SKM-1 treated with dmso at 0.1 percent for 144 hours (cell line): Measurements from ENCODE around the gene GTF2IRD1.
"Not testable (repeated sequence)": the region's sequence is repeated elsewhere in the genome, so short reads cannot be mapped to it uniquely, and the experiment has no call there.

Source experiments
- DNase-seq: peaks from one replicate; lab custom pipeline; 2025; ENCODE audit not compliant: unreplicated experiment; lab: John Stamatoyannopoulos, UW

The GTF2IRD1 gene

GRCh38 chr7:74467876-74468275, 14.2 kb downstream of the GTF2IRD1 start:
- no peak for DNase-seq

DNA sequence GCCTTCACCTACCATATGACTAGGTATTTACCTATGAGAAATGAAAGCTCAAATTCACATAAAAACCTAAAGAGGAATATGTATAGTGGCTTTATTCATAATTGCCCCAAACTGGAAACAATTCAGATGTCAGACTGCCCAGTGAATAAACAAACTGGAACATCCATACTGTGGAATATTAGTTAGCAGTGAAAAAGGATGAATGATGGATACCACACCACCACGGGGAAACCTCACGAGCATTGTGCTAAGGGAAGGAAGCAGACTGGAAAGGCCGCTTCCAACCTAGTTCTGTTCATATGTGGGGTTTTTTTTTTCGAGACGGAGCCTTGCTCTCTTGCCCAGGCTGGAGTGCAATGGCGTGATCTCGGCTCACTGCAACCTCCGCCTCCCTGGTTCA, 16.8 kb downstream of the GTF2IRD1 start:
- DNase-seq, result no peak

DNA sequence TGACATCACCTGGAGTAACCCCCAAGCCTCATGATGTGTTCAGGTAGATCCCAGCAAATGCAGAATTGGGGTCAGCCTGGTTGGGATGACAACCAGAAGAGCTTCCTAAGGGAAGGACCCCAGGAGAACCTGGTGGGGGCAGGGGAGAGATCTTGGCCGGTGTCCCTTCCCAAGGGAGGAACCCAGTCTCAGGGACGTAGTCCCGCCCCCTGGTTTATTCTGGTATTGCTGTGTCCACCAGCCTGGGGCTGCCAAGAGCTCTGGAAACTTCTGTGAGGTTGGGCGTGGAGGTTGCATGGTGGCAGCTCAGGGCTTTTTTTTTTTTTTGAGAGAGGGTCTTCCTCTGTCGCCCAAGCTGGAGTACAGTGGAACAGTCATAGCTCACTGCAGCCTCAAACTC, 19.4 kb downstream of the GTF2IRD1 start:
- DNase-seq, result no peak

- no peak for DNase-seq
Measured at GRCh38 chr7:74474271-74474865, 20.7 kb downstream of the GTF2IRD1 start.

GRCh38 chr7:74475243-74475986, 21.7 kb downstream of the GTF2IRD1 start:
- no peak for DNase-seq

DNA sequence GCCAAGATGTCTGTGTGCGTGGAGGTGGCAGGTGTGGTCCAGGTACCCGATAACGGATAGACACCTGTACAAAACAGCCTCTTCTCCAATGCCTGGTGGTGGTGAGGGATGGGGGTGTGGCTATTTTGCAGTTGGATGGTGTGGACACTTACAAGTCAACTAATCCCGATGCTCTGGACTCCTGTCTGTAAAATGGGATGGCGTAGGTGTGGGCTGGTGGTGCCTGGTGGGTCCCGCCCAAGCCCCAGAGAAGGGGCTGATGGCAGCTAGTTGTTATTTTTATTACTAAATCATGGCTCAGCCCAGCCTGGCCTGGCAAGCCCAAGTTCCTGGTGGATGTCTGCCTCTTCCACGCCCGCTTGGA, 22.3 kb downstream of the GTF2IRD1 start:
- DNase-seq, result no peak

DNA sequence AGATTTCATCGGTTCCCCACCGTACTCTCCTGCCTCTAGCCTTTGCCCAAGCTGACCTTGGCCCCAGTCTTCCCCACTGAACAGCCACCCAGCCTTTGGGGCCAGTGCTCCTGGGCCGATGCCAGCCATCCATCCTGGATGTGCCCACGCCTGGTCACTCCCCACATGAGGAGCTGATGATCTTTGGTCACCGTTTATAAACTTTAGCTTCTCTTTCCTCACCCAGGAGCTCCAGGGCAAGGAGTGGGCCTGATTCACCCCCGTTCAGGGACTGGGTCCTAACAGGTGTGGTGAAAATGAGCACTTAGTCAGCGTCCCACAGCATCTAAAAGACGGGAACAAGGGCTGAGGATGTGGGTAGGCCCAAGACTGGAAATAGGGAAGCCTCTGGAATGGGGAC, 22.9 kb downstream of the GTF2IRD1 start:
- DNase-seq, result no peak

GRCh38 chr7:74478671-74479065, 25.0 kb downstream of the GTF2IRD1 start:
- DNase-seq, result no peak

DNA sequence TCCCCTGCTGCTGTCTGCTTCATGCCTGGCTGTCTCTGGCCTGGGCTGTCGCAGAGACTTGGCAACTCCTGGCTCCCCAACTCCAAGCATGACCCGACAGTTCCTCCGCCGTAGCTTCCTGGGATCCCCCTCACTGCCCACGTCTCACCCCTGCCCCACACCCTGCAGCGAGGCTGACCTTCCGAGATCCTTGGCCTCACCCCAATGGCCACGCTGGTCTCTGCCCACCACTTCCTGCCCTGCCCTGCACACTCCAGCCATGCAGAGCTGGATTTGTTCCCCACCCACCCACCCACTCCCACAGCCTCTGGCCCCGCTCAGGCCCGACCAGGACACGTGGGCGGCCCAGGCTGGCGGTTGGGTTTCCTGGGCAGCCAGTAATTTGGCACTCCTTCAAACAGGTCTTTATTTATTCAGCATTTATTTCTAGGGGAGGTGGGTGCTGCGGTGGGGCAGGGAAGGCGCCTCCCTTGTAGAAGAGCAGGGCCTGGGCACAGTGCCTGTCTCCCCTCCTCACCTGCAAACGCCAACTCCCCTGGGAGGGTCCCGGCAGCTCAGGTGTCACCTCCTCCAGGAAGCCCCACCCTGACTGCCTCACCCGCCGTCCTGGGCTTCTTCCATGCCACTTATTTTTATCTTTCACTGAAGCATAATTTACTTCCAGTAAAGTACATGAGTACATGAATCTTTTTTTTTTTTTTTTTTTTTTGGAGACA, 25.5 kb downstream of the GTF2IRD1 start:
- DNase-seq, result no peak

GRCh38 chr7:74479961-74480829, 26.5 kb downstream of the GTF2IRD1 start:
- no peak for DNase-seq

- no peak for DNase-seq
Measured at GRCh38 chr7:74480861-74481417, 27.2 kb downstream of the GTF2IRD1 start.

DNA sequence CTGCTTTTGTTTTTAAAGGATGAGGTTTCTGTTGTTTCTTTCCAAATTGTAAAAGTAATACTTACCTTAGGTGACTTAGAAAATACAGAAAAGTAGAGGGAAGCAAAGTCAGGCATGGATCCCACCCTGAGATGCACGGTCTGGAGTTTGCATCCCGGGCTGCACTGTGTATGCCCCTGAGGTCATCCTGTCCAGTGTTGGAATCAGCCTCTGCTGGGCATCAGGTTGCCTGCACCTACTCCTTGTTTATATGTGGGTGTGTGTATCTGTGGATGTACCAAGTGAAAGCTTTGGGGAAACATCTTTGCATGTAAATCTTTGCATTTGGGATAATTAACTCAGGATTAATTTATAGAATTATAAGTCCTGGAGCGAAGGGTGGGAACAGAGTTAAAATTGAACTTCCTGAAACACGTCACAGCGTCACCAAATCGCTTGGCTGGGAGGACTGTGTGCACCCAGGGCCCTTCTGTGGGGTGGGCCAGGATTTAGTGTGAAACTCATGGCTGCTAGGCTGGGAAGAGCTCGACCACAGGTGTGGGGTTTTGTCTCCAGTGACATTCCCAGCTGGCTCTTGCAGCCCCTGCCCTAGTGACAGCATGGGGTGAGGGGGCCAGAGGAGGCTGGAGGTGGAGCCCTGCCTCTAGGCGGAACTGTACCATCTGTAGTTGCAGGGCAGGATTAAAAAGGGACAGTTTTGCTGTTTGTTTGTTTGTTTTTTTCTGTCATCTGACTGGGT, 27.9 kb downstream of the GTF2IRD1 start:
- no peak for DNase-seq

GRCh38 chr7:74482197-74482467, 28.4 kb downstream of the GTF2IRD1 start:
- no peak for DNase-seq

DNA sequence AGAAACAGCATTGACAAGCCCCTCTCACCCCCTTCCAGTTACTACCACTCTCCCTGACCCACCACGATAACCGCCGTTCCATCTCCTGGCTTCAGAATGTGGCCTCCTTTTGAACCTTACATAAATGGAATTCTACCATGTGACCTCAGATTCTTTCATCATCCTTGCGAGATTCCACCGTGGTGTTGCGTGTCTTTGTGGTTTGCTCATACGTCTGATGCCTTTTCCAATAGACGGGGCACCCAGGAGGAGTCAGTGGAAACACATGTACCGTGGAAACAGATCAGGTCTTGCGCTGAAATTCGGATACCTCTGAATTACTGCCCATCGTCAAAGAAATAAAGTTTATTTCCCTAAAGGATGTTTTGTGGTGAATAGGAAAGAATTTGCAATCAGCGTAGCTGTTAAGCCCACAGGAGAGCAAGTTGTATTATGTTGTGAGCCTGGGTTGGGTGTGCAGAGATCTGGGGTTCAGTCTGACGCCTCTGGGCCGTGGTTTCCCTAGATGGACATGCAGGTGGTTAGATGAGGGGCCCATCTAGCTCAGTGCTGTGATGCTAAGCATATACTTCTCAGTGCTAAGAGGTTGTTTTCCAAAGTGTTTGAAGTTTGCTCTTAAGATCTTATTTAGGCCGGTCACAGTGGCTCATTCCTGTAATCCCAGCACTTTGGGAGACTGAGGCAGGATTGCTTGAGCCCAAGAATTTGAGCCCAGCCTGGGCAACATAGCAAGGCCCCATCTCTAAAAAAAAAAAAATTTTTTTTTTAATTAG, 29.1 kb downstream of the GTF2IRD1 start:
- peak; percentile 86 for DNase-seq

DNA sequence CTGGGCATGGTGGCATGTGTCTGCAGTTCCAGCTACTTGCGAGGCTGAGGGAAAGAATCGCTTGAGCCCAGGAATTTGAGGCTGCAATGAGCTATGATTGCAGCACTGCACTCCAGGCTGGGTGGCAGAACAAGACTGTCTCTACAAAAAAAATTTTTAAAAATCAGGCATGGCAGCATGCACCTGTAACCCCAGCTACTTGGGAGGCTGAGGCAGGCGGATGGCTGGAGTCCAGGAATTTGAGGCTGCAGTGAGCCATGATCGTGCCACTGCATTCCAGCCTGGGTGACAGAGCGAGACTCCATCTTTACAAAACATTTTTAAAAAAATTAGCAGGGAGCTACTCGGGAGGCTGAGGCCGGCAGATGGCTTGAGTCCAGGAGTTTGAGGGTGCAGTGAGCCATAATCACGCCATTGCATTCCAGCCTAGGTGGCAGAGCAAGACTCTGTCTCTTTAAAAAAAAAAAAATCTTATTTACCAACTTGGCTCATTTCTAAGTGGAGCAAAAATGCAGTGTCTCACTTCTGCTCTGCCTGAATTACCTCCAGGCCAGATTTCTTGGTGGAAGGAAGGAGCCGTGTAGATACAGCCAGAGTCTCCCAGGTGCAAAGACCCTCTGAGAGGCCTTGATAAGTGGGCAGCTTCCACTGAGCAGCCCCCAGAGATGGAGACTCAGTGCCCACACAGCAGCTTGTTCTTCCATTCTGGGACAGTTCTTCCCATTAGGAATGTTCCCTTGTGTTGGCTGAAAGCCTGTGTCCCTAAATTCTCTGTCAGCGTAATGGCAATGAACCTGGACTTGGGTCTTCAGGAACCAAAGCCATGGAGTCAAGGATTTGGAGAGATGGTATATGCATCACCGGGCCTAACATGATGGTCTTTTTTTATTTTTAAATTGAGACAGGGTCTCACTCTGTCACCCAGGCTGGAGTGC, 30.0 kb downstream of the GTF2IRD1 start:
- DNase-seq, result no peak

DNA sequence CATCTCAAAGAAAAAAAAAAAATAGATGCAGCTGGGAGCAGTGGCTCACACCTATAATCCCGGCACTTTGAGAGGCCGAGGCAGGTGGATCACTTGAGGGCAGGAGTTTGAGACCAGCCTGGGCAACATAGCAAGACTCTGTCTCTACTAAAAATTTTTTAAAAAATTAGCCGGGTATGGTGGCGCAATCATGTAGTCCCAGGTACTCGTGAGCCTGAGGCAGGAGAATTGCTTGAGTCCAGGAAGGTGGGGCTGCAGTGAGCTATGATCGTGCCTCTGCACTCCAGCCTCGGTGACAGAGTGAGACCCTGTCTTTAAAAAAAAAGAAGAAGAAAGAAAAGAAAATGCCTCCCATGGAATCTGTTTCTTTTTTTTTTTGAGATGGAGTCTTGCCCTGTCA, 31.9 kb downstream of the GTF2IRD1 start:
- no peak for DNase-seq

DNA sequence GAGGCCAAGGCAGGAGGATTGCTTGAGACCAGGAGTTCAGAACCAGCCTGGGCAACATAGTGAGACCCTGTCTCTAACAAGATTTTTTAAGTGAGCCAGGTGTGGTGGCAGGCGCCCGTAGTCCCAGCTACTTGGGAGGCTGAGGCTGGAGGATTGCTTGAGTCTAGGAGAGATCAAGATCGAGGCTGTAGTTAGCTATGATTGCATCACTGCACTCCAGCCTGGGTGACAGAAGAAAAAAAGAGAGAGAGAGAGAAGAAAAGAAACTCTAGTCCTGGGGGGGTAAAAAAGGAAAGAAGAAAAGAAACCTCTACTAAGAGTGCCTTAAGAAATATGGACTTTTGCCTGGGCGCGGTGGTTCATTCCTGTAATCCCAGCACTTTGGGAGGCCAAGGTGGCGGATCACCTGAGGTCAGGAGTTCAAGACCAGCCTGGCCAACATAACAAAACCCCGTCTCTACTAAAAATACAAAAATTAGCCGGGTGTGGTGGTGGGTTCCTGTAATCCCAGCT, 34.9 kb downstream of the GTF2IRD1 start:
- not testable (repeated sequence) for DNase-seq
